ENCODE data around the gene EFNA2.

DNA sequence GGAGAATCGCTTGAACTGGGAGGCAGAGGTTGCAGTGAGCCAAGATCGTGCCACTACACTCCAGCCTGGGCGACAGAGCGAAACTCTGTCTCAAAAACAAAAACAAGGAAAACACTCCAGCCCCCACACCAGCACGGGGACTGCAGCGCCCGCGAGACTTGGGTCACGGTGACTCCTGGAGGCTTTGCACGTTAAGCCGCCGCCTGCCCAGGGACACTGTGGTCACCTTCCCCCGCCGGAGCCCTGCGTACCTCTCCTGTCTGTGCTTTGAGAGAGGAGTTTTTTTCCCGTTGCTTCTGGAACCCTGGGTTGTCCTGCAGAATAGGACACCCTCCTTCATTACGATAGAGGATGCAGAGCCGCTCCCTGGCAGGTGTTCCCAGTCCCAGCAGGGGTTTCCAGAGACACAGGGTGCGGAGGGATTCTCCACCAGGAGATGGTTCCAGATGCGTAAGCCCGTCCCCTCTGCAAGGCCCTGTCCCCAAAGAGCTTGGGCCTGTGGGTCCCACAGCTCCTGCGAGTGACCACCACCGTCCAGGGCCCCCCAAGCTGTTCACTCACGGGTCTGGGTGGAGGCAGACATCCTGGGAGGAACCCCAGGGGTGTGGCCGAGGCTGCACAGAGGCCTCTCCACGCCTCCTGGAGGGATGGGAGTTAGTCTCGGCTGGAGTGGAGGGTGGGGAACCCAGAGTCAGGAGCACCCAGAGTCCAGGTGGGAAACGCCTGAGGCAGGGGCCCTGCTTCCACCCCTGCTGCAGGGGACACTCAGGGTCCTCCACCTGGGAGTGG is 55.2 kb downstream of the EFNA2 start:
- TF ChIP-seq EZH2 (IDR thresholded peaks at IDR 0.05; ENCODE audit: low read length) = no peak
- TF ChIP-seq, protein P1, sequence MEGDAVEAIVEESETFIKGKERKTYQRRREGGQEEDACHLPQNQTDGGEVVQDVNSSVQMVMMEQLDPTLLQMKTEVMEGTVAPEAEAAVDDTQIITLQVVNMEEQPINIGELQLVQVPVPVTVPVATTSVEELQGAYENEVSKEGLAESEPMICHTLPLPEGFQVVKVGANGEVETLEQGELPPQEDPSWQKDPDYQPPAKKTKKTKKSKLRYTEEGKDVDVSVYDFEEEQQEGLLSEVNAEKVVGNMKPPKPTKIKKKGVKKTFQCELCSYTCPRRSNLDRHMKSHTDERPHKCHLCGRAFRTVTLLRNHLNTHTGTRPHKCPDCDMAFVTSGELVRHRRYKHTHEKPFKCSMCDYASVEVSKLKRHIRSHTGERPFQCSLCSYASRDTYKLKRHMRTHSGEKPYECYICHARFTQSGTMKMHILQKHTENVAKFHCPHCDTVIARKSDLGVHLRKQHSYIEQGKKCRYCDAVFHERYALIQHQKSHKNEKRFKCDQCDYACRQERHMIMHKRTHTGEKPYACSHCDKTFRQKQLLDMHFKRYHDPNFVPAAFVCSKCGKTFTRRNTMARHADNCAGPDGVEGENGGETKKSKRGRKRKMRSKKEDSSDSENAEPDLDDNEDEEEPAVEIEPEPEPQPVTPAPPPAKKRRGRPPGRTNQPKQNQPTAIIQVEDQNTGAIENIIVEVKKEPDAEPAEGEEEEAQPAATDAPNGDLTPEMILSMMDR (optimal IDR thresholded peaks at IDR 0.05 in 1 of 3, IDR thresholded peaks at IDR 0.05 in 1 of 3, conservative IDR thresholded peaks at IDR 0.05 in 1 of 3; ENCODE audit: extremely low read depth in 1 of 3, insufficient read depth in 2 of 3, low read length in 3 of 3) = no peak
